Astrocyte (in vitro differentiated cells and primary cell): Measurements from ENCODE around the gene PHEX. TPM values are rescaled to one million over a fixed set of nuclear protein-coding genes. Genes with fewer than 3 reads are reported as not detected.

ENCODE experiments used
- DNase-seq: peaks from one replicate; pipeline ENCODE4 v3.0.0-alpha.2; 2010; ENCODE audit warnings: low read depth
- FAIRE-seq: peaks from 2 replicates; lab custom pipeline; 2011; peaks lifted over from hg19 to GRCh38; lab: Jason Lieb, UNC
- H2AFZ ChIP-seq: 2 replicates; pipeline ENCODE4 v1.6.0; 2012; ENCODE audit warnings: low read depth, low read length, inconsistent platforms
- H3K27ac ChIP-seq: 2 replicates; pipeline ENCODE4 v1.5.1; 2011; ENCODE audit warnings: low read depth, low read length, inconsistent platforms
- H3K27me3 ChIP-seq: 2 replicates; pipeline ENCODE4 v1.6.0; 2011; ENCODE audit warnings: low read length, inconsistent platforms; ENCODE audit not compliant: insufficient read depth
- H3K36me3 ChIP-seq: 2 replicates; pipeline ENCODE4 v1.5.1; 2011; ENCODE audit warnings: low read length, inconsistent platforms; ENCODE audit not compliant: insufficient read depth
- H3K4me1 ChIP-seq: 2 replicates; pipeline ENCODE4 v1.5.1; 2011; ENCODE audit warnings: low read length, inconsistent platforms; ENCODE audit not compliant: insufficient read depth
- H3K4me2 ChIP-seq: 2 replicates; pipeline ENCODE4 v1.6.0; 2012; ENCODE audit warnings: low read length, inconsistent platforms
- H3K4me3 ChIP-seq: 2 replicates; pipeline ENCODE4 v1.5.1; 2011; ENCODE audit warnings: low read depth, mild to moderate bottlenecking, low read length, inconsistent platforms; ENCODE audit not compliant: insufficient read depth
- H3K79me2 ChIP-seq: 2 replicates; pipeline ENCODE4 v1.6.0; 2012; ENCODE audit warnings: mild to moderate bottlenecking, low read length, inconsistent platforms; ENCODE audit not compliant: insufficient read depth
- H3K9ac ChIP-seq: 2 replicates; pipeline ENCODE4 v1.6.0; 2012; ENCODE audit warnings: mild to moderate bottlenecking, low read length, inconsistent platforms
- H3K9me3 ChIP-seq: 2 replicates; pipeline ENCODE4 v1.5.1; 2012; ENCODE audit warnings: low read depth, mild to moderate bottlenecking, low read length, inconsistent platforms; ENCODE audit not compliant: insufficient read depth
- H4K20me1 ChIP-seq: 2 replicates; pipeline ENCODE4 v1.6.0; 2012; ENCODE audit warnings: low read length, inconsistent platforms; ENCODE audit not compliant: insufficient read depth
- H3K27ac Mint-ChIP-seq: one replicate; pipeline ENCODE4 v1.8.0; 2021; ENCODE audit warnings: mild to moderate bottlenecking, mixed read lengths; ENCODE audit not compliant: unreplicated experiment
- H3K27me3 Mint-ChIP-seq: one replicate; pipeline ENCODE4 v1.8.0; 2021; ENCODE audit warnings: low read depth, mixed read lengths; ENCODE audit not compliant: unreplicated experiment
- H3K36me3 Mint-ChIP-seq: one replicate; pipeline ENCODE4 v1.8.0; 2021; ENCODE audit warnings: low read depth, mixed read lengths; ENCODE audit not compliant: unreplicated experiment
- H3K4me1 Mint-ChIP-seq: one replicate; pipeline ENCODE4 v1.8.0; 2021; ENCODE audit warnings: low read depth, mixed read lengths; ENCODE audit not compliant: unreplicated experiment
- H3K4me3 Mint-ChIP-seq: one replicate; pipeline ENCODE4 v1.8.0; 2021; ENCODE audit warnings: mild to moderate bottlenecking, moderate library complexity, mixed read lengths; ENCODE audit not compliant: unreplicated experiment
- H3K9me3 Mint-ChIP-seq: one replicate; pipeline ENCODE4 v1.8.0; 2021; ENCODE audit warnings: mild to moderate bottlenecking, mixed read lengths; ENCODE audit not compliant: unreplicated experiment
- CTCF ChIP-seq: IDR thresholded peaks from 2 replicates; pipeline ENCODE4 v1.5.1; 2011; ENCODE audit warnings: low read depth, mild to moderate bottlenecking, inconsistent platforms, low read length, moderate library complexity; ENCODE audit not compliant: insufficient read depth
- EZH2 ChIP-seq: IDR thresholded peaks from 2 replicates; pipeline ENCODE4 v1.6.1; 2012; ENCODE audit warnings: mild to moderate bottlenecking, low read length, inconsistent platforms; ENCODE audit not compliant: insufficient read depth
- total RNA-seq: library from RNA; stranded (reverse); gene quantifications from 2 replicates; pipeline ENCODE4 v1.2.1, GENCODE V29; 2021

Gene PHEX
- total RNA-seq, 1 donor from 2014 or later, result 0.36 TPM

GRCh38 chrX:22110729-22111494, 78.8 kb downstream of the PHEX start:
- H3K27ac Mint-ChIP-seq, result no peak overlapping the region
- no peaks in the 10 kb centered on the region for H3K36me3 ChIP-seq
- no peak overlapping the region for H2AFZ ChIP-seq
- FAIRE-seq, result peak; percentile 78
- TF ChIP-seq CTCF, result no peak
- no peak for TF ChIP-seq EZH2
- no peaks in the 10 kb centered on the region for H3K27me3 Mint-ChIP-seq
- H3K9me3 ChIP-seq, result no peaks in the 10 kb centered on the region
- no peaks in the 10 kb centered on the region for H3K36me3 Mint-ChIP-seq
- no peak overlapping the region for H3K27ac ChIP-seq
- H3K4me3 ChIP-seq, result no peak overlapping the region
- DNase-seq, result no peak
- no peaks in the 10 kb centered on the region for H3K4me1 Mint-ChIP-seq
- H3K27me3 ChIP-seq, result no peaks in the 10 kb centered on the region
- H3K79me2 ChIP-seq, result no peaks in the 10 kb centered on the region
- H3K9me3 Mint-ChIP-seq, result peaks cover 2% of the 10 kb centered on the region
- no peak overlapping the region for H3K4me3 Mint-ChIP-seq
- H3K9ac ChIP-seq, result no peak overlapping the region
- no peak overlapping the region for H3K4me2 ChIP-seq
- H3K4me1 ChIP-seq, result no peaks in the 10 kb centered on the region
- no peaks in the 10 kb centered on the region for H4K20me1 ChIP-seq

DNA sequence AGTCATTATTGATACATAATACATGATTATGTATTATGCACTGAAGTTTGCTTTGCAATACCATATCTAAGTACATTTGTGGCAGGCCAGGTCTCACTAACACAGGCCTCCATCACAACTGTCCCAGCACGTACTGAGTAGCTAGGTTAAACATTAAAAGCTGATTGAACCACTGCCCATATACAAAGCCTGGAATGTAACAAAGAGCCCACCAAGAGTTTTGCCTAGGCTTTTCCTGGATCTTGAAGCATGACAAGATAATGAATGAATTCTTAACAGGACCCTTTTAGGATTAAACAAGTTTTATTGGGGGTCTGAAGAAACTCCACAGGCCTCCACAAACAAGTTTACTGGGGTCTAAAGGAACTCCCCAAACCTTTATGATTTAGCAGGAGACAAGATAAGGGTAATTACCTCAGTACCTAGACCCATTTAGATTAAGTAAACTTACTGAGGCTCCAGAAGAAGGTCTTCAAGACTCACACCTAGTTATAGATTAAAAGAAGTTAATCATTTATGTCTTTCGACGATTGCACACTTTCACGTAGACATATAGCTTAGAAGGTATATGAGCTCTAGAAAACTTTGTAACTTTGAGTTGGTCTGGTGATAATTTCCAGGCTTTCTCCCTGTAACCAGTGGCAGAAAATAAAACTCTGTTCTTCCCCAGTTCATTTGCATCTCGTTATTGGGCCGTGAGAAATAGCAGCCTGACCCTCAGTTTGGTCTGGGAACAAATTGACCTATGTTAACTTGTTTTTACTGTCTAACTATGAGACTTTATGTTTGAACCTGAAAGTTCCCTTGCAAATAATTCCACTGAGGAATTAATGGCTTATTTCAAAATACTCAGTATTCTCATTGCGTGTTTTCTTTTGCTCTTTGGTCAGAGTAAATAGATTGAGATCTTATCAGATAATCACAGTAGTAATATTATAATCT, 84.8 kb downstream of the PHEX start:
- no peaks in the 10 kb centered on the region for H3K4me1 Mint-ChIP-seq
- no peak overlapping the region for H3K4me3 Mint-ChIP-seq
- no peak for TF ChIP-seq EZH2
- no peak for TF ChIP-seq CTCF
- Histone ChIP-seq H3K79me2 (no peaks in the 10 kb centered on the region), H3K9ac (no peak overlapping the region), H3K27ac (no peak overlapping the region), H3K4me1 (peaks cover 2% of the 10 kb centered on the region), H3K4me3 (no peak overlapping the region), H4K20me1 (no peaks in the 10 kb centered on the region), H3K4me2 (no peak overlapping the region), H3K27me3 (no peaks in the 10 kb centered on the region), H3K9me3 (no peaks in the 10 kb centered on the region), H2AFZ (no peak overlapping the region), H3K36me3 (no peaks in the 10 kb centered on the region)
- DNase-seq, result no peak
- H3K27ac Mint-ChIP-seq, result no peak overlapping the region
- H3K9me3 Mint-ChIP-seq, result peaks cover 2% of the 10 kb centered on the region
- H3K36me3 Mint-ChIP-seq, result no peaks in the 10 kb centered on the region
- peak; percentile 82 for FAIRE-seq
- H3K27me3 Mint-ChIP-seq, result no peaks in the 10 kb centered on the region
